Fibroblast of mammary gland (primary cell): ENCODE data around the gene GLG1.

Source experiments
- DNase-seq: peaks from one replicate; pipeline ENCODE4 v3.0.0-alpha.2; 2010; ENCODE audit warnings: low read depth
- H3K4me3 ChIP-seq: 2 replicates; pipeline ENCODE4 v1.5.1; 2011; ENCODE audit warnings: low read depth, mild to moderate bottlenecking, low read length, moderate library complexity; ENCODE audit not compliant: control insufficient read depth
- CTCF ChIP-seq: conservative IDR thresholded peaks from 2 replicates; pipeline ENCODE4 v1.5.1; 2011; ENCODE audit warnings: low read depth, low read length, inconsistent platforms; ENCODE audit not compliant: control insufficient read depth, insufficient read depth

GLG1 gene

GRCh38 chr16:74492976-74493375 is 113.9 kb downstream of the GLG1 start:
- TF ChIP-seq CTCF, result no peak
- H3K4me3 ChIP-seq, result no peak overlapping the region
- DNase-seq, result no peak

- TF ChIP-seq CTCF, result no peak
- DNase-seq, result no peak
Measured at GRCh38 chr16:74487634-74488495, 119.0 kb downstream of the GLG1 start.

GRCh38 chr16:74485916-74486315 is 121.0 kb downstream of the GLG1 start:
- no peak for TF ChIP-seq CTCF
- no peak for DNase-seq
- no peak overlapping the region for H3K4me3 ChIP-seq

More at GRCh38 chr16:74487634-74488495, 119.0 kb downstream of the GLG1 start:
- no peak overlapping the region for H3K4me3 ChIP-seq

- no peak overlapping the region for H3K4me3 ChIP-seq
- TF ChIP-seq CTCF, result no peak
- peak; percentile 60 for DNase-seq
Measured at GRCh38 chr16:74480150-74481029, 126.5 kb downstream of the GLG1 start.

- TF ChIP-seq CTCF, result no peak
- no peak for DNase-seq
Measured at GRCh38 chr16:74477226-74477625, 129.7 kb downstream of the GLG1 start.

GRCh38 chr16:74474416-74474815 is 132.5 kb downstream of the GLG1 start:
- no peak for DNase-seq
- no peak for TF ChIP-seq CTCF
- no peak overlapping the region for H3K4me3 ChIP-seq

More at GRCh38 chr16:74477226-74477625, 129.7 kb downstream of the GLG1 start:
- no peak overlapping the region for H3K4me3 ChIP-seq
